Brain microvascular endothelial cell (primary cell): ENCODE results near the gene EMCN.

Experiments used
- DNase-seq: peaks from one replicate; pipeline ENCODE4 v3.0.0-alpha.2; 2020
- H3K27ac ChIP-seq: fragments of 250-450 bp; sonication (Bioruptor Pico); 2 replicates; pipeline ENCODE4 v1.5.1; 2020; ENCODE audit warnings: mild to moderate bottlenecking, moderate library complexity
- H3K27me3 ChIP-seq: fragments of 250-450 bp; sonication (Bioruptor Pico); replicated peaks from 2 replicates; pipeline ENCODE4 v1.5.1; 2020; ENCODE audit warnings: mild to moderate bottlenecking
- H3K36me3 ChIP-seq: fragments of 250-450 bp; sonication (Bioruptor Pico); replicated peaks from 2 replicates; pipeline ENCODE4 v1.5.1; 2020; ENCODE audit warnings: mild to moderate bottlenecking
- H3K4me3 ChIP-seq: 2 replicates; pipeline ENCODE4 v1.5.1; 2011; ENCODE audit warnings: low read depth, mild to moderate bottlenecking, control low read depth, low read length, moderate library complexity
- in situ Hi-C: cut with HindIII; loops from 2 replicates; pipeline ENCODE4 v1.10.0; 2017; ENCODE audit warnings: low sequenced_read_pairs, low pct_ligation_motif_present
- TF ChIP-seq, protein P1 (sequence below): IDR thresholded peaks from 2 replicates; pipeline ENCODE4 v1.5.1; 2011; ENCODE audit warnings: low read depth, mild to moderate bottlenecking, moderate library complexity, low read length, control low read depth, inconsistent platforms; ENCODE audit errors: missing control alignments

The EMCN gene

DNA sequence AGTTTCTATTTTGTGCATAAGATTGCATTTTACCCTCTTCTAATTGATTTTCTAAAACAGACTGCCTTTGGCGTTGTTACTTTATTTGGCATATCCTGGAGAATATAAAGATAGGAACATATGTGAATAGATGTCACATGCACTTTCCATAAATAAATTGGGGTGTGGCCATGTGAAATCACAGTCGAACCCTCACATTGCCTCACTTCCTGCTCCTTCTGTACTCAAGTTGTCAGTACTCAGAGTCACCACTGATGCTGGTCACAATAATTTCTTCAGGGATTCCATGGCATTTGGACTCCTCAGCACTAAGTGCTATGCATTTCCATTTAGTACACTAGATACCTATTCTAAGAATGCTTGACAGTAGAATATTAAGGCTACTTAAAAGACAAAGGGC lies 1.4 kb upstream of the EMCN start:
- in situ Hi-C loops, result no loop called here
- Histone ChIP-seq H3K4me3 (no peak overlapping the region), H3K36me3 (no peaks in the 10 kb centered on the region), H3K27ac (no peak overlapping the region), H3K27me3 (no peaks in the 10 kb centered on the region)
- TF ChIP-seq, protein P1, sequence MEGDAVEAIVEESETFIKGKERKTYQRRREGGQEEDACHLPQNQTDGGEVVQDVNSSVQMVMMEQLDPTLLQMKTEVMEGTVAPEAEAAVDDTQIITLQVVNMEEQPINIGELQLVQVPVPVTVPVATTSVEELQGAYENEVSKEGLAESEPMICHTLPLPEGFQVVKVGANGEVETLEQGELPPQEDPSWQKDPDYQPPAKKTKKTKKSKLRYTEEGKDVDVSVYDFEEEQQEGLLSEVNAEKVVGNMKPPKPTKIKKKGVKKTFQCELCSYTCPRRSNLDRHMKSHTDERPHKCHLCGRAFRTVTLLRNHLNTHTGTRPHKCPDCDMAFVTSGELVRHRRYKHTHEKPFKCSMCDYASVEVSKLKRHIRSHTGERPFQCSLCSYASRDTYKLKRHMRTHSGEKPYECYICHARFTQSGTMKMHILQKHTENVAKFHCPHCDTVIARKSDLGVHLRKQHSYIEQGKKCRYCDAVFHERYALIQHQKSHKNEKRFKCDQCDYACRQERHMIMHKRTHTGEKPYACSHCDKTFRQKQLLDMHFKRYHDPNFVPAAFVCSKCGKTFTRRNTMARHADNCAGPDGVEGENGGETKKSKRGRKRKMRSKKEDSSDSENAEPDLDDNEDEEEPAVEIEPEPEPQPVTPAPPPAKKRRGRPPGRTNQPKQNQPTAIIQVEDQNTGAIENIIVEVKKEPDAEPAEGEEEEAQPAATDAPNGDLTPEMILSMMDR, result no peak
- DNase-seq, result no peak

DNA sequence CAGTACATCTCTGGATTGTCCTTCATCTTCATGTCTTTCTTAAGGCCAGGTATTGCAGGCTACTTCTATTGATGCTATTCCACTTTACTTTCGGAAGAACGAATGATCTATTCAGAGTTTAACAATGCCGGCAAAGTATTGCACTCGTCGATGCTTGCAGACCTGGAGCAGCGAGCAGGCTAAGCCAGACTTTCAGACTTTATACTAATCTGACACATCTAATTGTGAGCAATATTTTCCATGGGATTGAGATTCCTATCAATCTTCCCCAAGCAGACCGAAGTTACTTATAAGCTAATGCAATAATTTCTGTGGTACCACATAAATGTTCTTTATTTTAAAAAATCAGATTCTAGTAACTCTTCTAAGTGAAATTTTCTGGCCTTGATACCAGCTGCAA lies 1.6 kb downstream of the EMCN start:
- H3K36me3 ChIP-seq, result no peaks in the 10 kb centered on the region
- no peak for DNase-seq
- in situ Hi-C loops, result no loop called here
- TF ChIP-seq, protein P1, result no peak
- no peak overlapping the region for H3K27ac ChIP-seq
- H3K27me3 ChIP-seq, result no peaks in the 10 kb centered on the region
- H3K4me3 ChIP-seq, result no peak overlapping the region

DNA sequence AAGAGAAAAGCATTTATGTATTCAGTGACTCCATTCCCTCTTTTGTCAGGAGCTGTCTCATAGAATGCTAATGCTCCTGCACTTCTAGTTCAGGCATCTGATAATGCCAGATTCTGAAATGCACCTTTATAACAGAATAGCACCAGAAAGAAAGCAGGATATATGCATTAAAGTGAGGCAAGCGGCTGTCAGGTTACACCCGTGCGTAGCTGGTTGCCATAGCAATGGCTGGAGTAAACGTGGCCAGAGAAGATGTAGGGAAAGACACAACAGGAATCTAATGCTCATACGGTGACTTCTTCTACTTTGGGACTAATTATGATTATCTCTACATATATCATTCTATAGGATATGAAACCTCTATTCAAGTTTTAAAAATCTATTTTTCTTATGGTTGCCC lies 5.9 kb downstream of the EMCN start:
- no peaks in the 10 kb centered on the region for H3K36me3 ChIP-seq
- in situ Hi-C loops, result no loop called here
- TF ChIP-seq, protein P1, result no peak
- H3K27ac ChIP-seq, result no peak overlapping the region
- H3K4me3 ChIP-seq, result no peak overlapping the region
- H3K27me3 ChIP-seq, result no peaks in the 10 kb centered on the region
- no peak for DNase-seq

DNA sequence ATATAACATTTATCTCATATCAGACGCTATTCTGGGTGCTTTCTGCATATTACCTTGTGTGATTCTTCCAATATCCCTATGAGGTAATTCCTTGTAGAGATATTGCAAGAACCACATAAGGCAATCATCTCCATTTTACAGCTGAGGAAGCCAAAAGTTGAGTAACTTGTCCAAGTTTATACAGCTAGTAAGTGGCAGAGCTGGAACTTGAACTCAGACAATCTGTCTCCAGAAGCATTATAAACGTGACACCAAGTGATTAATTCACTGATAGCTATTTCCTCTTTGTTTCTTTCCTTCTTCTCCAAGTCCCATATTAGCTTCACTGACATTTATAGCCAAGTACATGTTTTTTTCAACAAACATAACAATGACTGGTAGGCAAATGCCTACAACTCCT lies 7.3 kb downstream of the EMCN start:
- Histone ChIP-seq H3K36me3 (no peaks in the 10 kb centered on the region), H3K4me3 (no peak overlapping the region), H3K27ac (no peak overlapping the region), H3K27me3 (no peaks in the 10 kb centered on the region)
- TF ChIP-seq, protein P1, result no peak
- no peak for DNase-seq
- in situ Hi-C loops, result no loop called here

DNA sequence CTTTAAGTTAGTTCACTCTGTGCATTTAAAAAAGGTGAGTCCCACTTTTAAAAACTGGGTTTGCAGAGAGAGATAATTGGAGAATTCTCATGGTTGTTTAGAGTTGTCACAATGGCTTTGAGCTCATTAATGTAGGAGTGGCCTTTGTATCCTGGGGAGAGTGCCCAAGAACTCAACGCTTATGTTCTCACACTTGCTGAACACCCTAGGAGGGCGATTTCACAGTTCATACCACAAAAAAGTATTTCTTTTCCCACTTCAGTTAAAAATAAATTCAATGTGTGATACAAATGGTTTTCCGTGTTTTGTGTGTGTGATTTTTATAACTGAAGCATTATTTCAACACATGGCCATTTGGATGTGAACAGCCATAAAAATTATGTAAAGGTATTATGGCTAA lies 8.4 kb downstream of the EMCN start:
- Histone ChIP-seq H3K27me3 (no peaks in the 10 kb centered on the region), H3K27ac (no peak overlapping the region), H3K36me3 (no peaks in the 10 kb centered on the region), H3K4me3 (no peak overlapping the region)
- DNase-seq, result no peak
- in situ Hi-C loops, result no loop called here
- TF ChIP-seq, protein P1, result no peak

DNA sequence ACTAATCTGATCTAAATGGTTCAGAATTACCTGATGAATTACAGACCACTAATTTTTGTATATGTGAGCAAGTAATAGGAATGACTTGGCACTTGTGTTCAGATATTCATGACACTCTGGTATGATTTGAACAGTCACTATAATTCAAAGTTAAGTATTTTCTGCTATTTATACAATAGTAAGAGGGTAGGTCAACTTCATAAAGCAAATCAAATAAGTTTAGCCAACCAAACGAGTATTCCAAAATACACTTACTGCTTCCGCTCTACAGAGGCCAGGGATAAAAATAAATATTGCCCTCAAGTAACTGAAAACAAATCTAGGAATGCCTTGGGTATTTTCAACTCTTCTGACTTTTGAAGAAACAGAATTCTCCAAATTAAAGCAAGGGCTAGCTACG lies 9.1 kb downstream of the EMCN start:
- Histone ChIP-seq H3K27ac (no peak overlapping the region), H3K36me3 (no peaks in the 10 kb centered on the region), H3K27me3 (no peaks in the 10 kb centered on the region), H3K4me3 (no peak overlapping the region)
- TF ChIP-seq, protein P1, result no peak
- in situ Hi-C loops, result no loop called here
- no peak for DNase-seq
